IPS-NIHi11 (cell line): ENCODE measurements around the gene AKT1S1.
A peak's percentile ranks its signal among the peaks of the same experiment; 100 is the strongest.

Source experiments
- DNase-seq: peaks from one replicate; pipeline ENCODE4 v3.0.0; 2012; ENCODE audit warnings: mixed read lengths, low spot score

Gene AKT1S1

DNA sequence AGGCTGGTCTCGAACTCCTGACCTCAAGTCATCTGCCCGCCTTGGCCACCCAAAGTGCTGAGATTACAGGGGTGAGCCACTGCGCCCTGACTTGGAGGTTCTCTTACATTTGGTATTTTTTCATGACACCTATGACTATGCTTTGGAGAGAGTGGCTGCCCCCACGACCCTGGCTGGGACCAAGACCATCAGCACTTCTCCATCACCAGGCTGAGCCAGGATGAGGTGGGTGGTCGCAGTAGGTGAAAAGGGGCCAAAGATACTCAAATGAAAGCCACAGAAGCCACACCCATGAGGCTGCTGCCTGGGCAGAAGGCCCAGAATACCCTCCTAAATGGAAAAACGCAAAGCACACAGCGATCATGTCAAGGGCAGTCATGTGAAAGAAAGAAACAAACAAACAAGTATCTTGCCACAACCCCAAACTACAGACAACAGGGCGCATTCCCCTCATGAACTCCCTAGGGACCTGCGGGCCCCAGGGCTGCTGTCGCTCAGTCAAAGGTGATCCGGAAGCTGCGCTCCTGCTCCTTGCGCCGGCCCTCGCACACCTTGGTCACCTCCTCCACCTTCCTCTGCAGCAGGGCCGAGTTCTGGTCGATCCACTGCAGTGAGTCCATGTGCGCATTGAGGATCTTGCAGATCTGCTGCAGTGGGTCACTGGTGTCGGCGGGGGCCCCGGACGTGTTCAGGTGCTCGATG lies 30.7 kb upstream of the AKT1S1 start:
- no peak for DNase-seq

- no peak for DNase-seq
These were observed 29.9 kb upstream of the AKT1S1 start for GRCh38 chr19:49906879-49907564.

DNA sequence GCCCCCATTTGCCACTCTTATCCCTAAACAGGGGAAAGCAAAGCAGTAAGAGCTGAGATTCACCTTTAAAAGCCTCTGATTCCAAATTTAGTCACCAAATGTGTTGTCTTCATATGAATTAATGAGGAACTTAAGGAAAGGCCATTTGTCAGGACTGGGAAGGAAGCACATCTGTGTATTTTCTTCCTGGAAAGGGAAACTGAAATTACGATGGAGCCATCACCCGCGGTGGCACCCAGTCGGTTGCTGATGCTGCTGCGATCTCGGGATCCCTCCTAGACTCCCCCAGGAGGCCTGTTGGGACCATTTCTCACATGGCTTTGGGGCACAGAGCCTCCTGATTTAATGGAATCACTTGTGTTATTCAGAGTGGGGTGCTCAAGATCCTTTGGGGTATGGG lies 27.0 kb upstream of the AKT1S1 start:
- no peak for DNase-seq

DNA sequence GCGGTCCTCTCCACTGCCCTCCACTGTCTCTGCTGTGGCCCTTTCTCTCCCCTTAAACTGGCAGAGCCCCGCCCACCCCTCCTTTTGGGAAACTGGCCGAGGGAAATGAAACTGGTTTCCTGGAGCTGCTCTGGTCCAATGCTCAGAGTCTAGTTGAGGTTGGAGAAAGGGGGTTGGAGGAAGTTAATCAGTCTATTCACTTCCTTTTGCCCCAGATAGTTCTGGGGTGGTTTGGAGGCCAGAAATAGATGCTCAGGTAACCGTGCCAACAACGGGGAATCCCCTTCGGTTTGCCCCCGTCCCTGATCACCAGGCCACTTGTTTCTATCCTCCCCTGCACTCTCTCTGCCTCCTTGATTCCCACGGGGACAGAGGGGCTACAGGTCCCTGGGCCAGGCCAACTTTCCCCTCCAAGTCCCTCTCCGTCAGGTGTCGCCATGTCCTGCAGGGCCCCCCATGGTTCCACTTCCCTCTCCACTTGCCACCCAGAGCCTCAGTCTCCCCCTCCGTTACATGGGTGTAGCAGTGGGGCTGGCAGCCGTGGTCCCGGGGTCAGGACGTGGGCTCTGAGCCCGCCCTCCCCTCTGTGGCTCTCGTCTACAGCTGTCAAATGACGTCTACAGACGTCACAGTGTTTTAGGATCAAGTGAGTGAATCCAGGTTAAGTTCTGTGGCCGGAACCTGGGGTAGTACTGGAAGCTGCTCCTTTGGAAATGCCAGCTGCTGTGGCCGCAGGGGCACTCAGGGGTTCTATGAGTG lies 19.9 kb upstream of the AKT1S1 start, which contains the start of gene IL4I1:
TSS of gene IL4I1 (minus strand) at position 25 of the 759 bp plus-strand sequence. CDS start 727 bp downstream, outside the sequence.
- DNase-seq: no peak

DNA sequence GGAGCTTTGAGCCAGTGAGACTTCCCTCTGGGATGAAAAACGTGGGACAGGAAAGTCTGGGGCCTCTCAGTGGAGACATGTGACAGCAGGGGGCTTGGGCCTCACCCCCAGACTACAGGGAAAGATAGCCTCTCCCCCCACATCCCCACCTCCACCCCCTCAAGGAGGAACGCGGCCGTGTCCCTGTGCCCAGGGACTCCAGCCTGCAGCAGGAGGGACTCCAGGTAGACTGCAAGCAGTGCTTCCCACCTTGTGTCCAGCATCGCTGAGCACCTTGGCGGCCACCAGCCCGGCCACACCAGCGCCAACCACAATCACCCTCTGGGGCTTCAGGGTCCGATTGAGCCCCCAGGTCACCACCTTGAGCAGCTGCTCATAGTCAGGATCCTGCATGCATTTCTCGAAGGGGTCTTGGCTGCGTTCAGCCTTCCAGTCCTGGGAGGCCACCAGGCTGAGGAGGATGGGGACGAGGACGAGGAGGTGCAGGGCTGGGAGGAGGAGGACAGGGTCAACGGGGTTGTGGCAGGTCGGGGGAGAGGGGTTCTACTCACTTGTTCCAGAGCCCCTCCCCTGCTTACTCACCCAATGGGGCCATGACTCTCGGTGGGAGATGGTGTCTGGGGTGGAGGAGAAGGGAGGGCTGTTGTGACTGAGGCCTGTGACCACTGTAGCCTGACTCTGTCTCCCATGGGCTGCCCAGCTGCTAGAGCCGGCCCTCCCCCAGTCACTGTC lies 18.6 kb upstream of the AKT1S1 start:
- DNase-seq: no peak

DNA sequence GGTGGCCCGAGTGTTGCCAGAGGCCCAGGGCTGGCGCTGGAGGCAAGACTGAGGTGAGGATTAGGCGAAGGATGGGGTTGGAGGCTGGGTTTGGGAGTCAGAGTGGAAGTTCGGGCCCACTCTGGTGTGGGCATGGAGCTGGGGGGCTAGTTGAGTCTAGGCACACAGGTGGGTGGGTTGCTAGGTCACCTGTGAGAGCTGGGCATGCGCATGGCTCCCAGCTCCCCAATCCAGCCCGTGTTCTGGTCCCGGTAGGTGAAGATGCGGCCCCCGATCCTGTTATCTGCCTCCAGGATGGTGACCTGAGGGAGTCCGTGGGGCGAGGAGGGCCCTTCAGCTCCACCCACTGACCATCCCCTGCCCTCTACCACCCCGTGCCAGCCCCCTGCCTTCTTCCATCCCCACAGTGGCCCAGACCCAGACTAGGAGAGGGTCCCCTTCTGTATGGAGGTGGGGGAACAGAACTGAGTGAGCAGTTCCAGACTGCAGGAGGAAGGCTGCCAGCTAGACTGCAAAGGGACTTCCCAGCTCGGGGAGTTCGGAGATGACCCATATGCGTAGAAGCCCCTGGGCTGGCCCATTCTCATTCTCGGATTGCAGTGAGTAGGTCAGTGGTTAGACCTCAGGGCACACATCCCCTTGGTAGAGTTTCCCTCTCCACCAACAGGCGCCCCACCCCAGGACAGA lies 17.9 kb upstream of the AKT1S1 start:
- no peak for DNase-seq

GRCh38 chr19:49894011-49894664 lies 17.0 kb upstream of the AKT1S1 start:
- no peak for DNase-seq

- no peak for DNase-seq
These were observed 15.6 kb upstream of the AKT1S1 start for GRCh38 chr19:49892716-49893115.

GRCh38 chr19:49891393-49891792 lies 14.2 kb upstream of the AKT1S1 start:
- no peak for DNase-seq

- peak; percentile 91 for DNase-seq
These were observed 13.5 kb upstream of the AKT1S1 start for GRCh38 chr19:49890349-49891311.

DNA sequence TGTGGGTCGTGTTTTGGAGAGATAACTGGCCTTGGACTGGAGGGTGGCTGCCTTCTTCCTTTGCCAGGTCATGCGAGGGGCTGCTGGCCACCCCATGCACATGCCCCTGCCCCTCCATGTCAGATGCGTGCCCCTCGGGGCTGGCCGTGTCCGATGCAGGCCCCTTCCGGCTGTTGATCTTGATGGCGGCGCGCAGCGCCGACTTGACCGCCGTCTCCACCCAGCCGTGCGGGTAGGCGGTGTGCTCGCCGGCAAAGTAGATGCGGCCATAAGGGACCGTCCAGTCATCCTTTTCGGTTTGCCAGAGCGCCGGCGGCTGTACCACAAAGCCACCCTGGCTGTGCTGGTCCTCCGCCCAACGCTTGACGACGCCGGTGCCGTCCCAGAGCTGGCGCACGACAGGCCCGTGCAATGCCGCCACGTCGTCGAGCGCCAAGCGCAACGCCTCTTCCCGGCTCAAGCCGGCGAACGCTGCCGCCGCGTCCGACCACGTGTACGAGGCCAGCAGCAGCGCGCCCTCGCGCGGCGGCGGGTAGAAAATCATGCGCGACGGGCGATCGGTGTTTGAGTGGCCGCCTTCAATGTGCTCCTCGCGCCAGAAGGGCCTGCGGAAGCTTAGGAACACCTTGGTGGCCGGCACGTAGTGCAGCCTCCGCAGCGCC lies 12.7 kb upstream of the AKT1S1 start:
- DNase-seq: peak; percentile 84

DNA sequence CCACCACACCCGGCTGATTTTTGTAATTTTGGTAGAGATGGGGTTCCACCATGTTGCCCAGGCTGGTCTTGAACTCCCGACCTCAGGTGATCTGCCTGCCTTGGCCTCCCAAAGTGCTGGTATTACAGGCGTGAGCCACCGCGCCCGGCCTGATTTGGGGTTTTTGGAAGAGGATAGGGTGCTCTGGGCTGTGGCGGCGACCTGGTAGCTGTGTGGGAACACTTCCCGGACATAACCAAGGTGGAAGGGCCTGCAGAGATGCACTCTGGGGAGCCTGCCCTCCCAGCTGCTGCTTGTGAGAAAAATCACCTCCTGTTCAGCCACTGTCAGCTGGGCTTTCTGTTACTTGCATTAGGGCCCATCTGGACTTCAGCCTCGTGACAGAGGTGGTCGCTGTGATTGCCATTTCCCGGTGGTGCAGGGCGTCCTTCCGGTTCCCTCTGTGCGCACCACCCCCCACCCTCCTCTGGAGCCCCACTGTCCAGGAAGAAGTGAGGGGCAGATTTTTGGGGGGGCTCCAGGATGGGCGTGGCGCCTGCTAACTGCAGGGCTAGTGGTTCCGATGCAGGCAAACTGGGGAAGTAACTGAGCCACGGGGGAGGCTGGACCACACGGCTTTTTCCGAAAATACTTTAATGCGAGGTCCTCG lies 12.0 kb upstream of the AKT1S1 start:
- no peak for DNase-seq

GRCh38 chr19:49888510-49888824 lies 11.3 kb upstream of the AKT1S1 start:
- DNase-seq: no peak

- DNase-seq: no peak
These were observed 10.7 kb upstream of the AKT1S1 start for GRCh38 chr19:49887665-49888509.

DNA sequence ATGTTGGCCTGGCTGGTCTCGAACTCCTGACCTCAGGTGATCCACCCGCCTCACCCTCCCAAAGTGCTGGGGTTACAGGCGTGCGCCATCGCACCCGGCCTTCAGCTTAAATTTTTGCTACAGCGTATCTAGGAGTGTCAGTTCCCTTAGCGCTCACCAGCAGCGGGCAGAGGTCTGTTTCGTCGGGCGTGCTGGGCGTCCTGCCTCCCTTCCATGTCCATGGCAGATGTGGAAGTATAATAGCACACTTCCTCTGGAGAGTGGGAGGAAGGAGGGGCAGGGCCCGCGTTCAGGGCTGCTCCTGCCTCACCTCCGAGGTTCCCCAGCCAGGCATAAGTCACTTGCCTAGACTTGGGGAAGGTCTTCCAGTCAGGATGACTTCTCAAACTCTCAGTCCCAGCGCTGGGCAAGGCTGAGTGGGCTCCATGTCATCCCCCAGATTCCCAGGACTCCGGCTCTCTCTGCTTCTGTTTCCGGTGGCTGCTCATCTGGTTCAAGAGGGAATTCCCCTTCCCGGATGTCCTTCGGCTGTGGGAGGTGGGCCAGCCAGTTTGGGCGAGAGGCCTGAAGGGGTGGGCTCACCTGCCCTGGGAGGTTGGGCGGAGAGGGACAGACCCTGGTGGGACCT lies 10.0 kb upstream of the AKT1S1 start:
- no peak for DNase-seq

DNA sequence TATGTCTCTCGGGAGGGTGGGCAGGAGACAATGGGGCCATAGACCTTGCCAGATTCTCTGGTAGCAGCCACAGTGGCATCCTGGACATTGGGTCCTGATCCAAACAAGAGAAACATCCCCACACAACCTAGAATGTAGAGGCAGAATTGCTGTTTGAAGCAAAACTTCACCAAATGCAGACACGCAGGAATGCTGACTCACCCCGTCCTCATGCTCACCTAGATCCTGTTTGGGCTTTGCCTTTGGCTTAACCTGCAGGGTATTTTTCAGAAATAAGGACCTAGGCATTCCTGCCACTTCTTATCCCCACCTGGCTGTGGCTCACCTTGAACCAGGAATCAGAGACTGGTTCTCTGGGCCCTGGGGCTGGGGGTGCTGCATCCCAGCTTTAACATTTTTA lies 7.6 kb upstream of the AKT1S1 start:
- DNase-seq: no peak

GRCh38 chr19:49884109-49884508 lies 7.0 kb upstream of the AKT1S1 start:
- DNase-seq: no peak

GRCh38 chr19:49883094-49883493 lies 5.9 kb upstream of the AKT1S1 start:
- no peak for DNase-seq
